Measurements from ENCODE around the gene FBLN7.
"Not testable (repeated sequence)": the region's sequence is repeated elsewhere in the genome, so short reads cannot be mapped to it uniquely, and the experiment has no call there.

The FBLN7 gene

DNA sequence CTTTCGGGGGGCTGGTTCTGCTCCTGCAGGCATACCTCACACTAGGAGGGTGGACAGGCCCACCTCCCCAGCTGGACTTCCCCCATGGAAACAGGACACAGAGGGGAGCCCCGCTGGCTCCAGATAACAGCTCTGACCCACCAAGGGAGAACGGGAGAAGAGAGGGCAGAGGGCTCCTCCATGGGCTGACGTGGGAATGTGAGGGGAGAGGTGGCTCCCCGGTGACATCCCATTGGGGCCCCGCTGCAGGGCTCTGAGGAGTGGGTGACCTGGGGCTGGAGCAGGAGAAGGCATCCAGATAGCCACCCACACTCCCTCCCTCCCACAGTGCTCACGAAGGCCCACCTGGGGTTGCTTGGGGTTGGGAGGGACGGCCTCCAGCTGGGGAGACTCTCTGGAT is 45.9 kb downstream of the FBLN7 start:
- no peak for DNase-seq (ENCODE audit: low spot score)

DNA sequence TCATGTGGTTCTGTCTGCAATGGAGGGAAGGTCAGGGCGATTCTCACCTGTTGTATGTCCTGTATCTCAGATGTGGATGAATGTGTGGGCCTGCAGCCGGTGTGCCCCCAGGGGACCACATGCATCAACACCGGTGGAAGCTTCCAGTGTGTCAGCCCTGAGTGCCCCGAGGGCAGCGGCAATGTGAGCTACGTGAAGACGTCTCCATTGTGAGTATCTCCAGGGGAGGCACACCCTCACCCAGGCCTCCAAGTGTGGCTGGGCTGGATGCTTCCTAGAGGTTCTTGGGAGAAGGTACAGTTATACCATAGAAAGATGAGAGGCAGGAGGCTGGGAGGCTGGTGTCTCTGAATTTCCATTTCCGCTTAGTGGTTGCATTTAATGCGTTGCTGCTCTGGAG is 46.9 kb downstream of the FBLN7 start:
- DNase-seq (ENCODE audit: low spot score), result no peak

DNA sequence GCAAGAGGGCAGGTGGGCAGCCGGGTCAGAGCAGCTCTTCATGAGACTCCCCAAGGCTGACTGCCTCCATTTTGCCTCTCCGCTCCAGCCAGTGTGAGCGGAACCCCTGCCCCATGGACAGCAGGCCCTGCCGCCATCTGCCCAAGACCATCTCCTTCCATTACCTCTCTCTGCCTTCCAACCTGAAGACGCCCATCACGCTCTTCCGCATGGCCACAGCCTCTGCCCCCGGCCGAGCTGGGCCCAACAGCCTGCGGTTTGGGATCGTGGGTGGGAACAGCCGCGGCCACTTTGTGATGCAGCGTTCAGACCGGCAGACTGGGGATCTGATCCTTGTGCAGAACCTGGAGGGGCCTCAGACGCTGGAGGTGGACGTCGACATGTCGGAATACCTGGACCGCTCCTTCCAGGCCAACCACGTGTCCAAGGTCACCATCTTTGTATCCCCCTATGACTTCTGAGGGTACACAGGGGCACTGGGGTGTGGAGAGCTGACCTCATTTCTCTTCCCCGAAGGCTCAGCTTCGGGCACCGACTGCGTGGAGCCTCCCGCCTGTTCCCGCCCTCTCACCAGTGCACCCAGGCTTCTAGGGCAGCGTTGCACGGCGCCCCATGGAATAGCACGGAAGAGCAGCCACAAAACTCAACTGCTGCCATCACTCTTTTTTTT is 49.0 kb downstream of the FBLN7 start:
- no peak for DNase-seq (ENCODE audit: low spot score)

DNA sequence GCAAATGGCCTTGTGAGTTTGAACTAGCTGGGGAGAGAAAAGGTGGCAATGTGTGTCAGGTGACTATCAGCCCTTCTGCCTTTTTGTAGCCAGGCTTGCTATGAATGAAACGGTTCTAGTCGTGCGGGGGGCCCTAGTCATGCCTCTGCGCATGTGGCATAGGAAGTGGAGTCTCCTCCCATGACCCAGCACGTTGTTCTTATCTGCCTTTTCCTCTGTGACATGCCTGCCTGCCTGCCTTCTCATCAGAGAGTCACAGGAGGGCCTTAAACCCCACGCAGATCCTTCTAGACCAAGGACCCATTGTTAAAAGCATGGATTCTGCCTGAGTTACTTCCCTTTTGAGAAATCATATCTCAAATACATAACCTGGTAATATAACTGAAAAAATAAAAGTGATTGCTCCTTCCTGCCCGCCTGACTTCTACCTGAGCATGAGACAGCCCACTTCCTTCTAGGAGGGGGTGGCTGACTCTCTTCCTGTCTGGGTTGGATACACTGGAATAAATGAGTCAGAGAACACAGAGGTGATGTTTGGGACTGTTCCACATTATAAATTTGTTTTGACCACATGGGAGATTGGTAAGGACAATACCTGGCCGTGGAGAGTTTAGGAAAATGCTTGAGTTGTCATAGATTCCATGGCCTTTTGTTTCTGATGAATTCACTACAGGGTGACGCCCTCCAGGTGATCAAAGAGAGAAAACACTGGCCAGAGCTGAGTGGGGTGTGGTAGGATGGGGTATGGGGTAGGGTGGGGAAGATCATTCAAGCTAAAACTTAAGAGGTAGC is 49.8 kb downstream of the FBLN7 start:
- DNase-seq (ENCODE audit: low spot score), result peak; percentile 88

DNA sequence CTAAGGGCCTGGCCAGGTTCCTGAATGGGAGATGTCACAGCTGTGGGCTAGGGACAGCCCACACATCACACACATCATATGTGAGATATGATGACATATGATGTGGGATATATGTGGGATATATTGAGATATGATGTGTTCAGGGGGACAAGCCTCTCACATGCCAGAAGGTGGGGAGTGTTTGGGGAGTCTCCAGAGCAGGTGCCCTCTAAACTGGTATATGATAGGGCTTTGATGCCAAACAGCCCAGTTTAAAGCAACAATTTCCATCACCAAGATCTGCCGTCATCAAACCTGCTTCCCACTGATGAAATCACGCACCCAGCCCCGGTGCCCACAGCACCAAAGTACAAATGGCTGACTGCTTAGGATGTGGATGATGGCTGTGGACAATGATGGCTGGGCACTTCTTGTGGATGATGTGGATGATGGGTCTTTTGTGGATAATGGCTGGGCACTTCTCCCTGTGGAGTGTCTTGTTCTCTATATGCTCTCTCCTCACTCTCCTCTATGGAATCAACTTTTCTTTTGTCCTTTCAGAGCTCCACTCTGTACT is 50.9 kb downstream of the FBLN7 start:
- DNase-seq (ENCODE audit: low spot score), result no peak

DNA sequence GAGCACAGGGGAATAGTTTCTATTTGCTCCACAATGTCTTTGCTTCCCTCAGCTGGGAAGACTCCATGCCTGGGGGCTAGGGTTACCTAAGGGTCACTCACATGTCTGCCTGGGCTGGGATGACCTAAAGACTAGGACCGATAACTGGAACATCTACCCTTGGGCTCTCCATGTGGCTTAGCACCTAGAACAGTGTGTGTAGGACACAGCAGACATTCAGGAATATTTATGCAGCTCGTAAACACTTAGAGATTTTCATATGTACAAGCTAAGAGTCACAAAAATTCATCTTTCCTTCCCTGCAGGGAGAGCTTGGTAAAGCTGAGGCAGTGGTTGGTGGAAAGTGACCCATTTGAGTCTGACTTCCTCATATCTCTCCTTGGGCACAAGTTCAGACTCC is 55.8 kb downstream of the FBLN7 start:
- DNase-seq (ENCODE audit: low spot score), result no peak

DNA sequence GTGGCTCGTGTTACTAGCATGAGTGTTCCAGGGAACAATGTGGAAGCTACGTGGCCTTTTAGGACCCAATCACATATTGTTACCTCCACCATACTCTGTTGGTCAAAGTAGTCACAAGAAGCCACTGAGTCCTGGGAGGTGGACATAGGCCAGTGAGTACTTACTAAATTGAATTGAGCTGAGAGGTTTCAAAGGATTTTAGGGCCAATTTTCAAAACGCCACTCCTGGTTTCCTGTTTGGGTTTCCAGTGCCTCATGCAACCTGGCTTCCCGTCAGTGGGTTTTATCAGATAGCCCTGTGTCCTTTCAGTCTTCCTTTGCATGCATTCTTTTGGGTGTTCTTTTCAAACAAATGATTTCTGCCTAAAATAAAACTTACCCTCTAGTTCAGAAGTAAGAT is 56.3 kb downstream of the FBLN7 start:
- DNase-seq (ENCODE audit: low spot score), result no peak

DNA sequence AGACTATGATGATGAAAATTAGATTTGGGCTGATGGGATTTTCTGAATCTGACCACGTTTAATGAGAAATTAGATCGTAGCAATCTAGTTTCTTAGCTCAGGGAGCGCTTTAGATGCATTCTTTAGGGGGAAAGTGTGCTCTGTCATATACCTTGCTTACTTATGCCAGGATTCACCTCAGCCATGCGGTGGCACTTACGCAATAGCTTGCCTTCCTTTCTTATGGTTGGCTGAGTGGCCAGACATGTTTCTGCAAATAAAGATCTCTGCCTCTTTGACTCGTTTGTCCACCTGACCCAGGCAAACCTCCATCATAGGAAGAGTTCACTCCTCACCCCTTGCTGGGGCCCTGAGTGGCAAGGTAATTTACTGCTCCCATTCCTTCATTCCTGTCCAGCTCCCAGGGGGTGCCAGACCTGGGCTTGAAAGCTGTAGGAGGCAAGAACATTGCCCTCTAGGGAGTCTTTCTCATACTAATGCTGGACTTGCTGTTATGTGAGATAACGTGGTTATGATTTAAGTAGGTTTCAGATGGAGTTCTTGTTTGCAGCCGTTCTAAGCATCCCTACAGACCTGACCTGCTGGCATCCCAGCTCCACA is 57.1 kb downstream of the FBLN7 start:
- no peak for DNase-seq (ENCODE audit: low spot score)

DNA sequence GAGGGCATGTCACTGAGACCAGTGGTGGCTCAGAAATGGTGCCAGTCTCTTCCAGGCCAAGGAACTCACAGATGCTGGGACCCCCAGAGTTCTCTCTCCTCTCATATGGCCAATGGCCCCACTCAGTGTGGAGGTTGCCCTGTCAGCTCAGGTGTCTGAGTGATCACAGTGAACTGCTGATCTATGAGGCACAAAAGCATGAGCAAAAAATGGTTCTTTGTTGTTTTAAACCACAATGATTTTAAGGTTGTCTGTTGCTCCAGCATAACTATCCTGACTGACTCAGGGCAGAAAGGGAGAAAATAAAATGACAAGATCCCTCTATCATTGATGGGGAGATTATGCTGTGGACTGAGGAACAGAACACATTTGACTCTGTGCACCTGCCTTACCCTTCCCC is 57.8 kb downstream of the FBLN7 start:
- DNase-seq (ENCODE audit: low spot score), result no peak

DNA sequence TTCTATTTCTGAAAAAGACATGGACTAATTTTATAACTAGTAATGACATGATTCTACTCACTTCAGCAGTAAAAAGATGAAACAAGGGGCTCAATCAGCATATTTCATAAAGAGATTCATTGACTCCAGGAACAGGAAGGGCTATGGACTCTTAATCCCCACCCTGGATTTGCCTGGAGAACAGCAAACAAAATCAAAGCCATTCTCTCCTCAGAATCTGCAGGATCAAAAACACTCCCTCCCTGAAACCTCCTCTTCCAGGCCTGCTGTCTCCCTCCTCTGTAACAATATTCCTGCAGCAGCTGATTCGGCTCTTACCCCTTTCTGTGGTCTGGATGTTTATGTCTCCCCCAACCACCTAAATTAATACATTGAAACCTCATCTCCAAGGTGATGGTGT is 59.7 kb downstream of the FBLN7 start:
- DNase-seq (ENCODE audit: low spot score), result no peak

DNA sequence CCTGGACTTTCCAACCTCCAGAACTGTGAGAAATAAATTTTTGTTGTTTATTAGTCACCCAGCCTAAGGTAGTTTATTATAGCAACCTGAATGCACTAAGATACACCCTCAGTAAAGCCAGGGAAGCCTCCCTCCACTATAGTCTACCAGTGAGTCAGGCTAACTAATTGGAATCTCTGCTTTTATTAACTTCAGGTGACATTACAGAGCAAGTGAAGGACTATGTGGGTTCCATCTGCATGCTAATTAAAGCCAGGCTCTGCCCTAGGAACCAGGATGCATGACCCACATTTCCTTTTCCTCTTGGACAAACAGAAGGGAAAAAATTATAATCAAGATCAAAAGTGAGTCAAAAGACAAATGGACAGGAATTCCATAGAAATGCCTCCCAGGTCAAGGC is 60.6 kb downstream of the FBLN7 start:
- DNase-seq (ENCODE audit: low spot score), result peak; percentile 63

DNA sequence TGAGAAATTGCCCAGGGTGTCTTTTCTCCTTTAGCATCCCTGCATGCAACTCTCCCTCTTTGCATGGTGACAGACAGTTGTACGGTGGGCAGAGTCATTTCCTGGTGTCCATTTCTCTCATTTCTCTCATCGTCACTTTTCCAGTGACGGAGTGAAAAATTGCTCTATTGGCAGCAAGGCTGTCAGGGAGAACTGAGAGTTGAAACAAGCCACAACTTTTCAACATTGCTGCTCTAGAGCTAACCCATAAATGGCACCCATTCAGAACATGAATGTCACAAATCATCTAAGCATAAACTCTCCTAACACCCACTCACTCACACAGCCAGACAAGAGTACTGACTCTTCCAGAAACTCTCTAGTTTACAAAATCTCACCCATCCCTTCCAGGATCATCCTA is 61.0 kb downstream of the FBLN7 start:
- DNase-seq (ENCODE audit: low spot score), result no peak

DNA sequence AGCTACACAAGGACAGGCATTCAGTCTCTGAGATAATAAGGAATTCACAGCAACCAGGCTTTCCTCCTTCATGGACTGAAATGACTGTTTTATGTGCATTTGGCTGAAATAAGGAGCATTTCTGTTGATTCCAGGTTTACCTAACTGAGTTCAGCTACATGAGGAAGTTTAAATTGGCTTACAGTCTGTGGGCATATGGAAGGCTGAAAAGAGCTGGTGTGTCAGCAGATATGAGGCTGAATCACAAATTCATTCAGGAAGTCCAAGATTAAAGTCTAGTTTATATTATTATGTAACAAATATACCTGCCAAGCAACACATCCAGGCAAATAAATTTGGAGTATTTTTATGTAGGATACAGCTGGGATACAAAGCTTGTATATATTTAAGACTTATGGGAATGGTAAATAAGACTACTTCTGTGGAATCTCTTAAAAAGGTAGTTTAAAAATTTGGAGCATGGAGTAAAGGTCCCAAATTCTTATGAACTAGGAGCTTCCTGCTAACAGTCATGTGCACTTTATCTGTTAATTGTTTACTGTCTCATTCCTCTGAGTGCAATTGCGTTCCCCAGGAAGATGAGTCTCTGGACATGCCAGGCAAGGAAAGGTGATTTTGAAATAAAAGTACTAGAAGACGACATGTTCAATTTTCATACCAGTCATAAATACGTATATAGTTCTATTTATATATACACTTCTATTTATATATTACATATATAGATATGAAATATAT is 63.7 kb downstream of the FBLN7 start:
- no peak for DNase-seq (ENCODE audit: low spot score)

DNA sequence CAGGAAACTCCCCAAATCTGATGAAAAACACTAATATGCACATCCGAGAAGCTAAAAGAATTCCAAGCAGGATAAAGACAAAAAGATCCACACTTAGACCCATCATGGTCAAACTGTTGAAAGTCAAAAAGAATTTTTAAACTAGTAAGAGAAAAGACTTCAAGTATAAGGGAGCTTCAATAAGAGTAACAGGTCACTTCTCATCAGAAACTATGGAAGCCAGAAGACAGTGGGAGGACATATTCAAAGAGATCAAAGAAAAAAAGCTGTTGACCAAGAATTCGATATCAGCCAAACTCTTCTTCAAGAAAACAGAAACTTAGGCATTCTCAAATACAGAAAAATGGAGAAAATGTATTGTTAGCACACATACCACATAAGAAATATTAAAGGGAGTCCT is 66.2 kb downstream of the FBLN7 start:
- no peak for DNase-seq (ENCODE audit: low spot score)

DNA sequence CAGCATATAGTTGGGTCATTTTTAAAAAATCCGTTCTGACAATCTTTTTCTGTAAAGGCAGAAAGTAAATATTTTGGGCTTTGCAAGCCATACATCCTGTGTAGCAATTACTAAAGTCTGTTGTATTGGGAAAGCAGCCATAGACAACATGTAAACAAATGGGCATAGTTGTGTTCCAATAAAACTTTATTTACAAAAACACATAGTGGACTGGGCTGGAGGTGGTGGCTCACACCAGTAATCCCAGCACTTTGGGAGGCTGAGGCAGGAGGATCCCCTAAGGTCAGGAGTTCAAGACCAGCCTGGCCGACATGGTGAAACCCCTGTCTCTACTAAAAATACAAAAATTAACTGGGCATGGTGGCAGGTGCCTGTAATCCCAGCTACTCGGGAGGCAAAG is 69.7 kb downstream of the FBLN7 start:
- DNase-seq (ENCODE audit: low spot score), result not testable (repeated sequence)

DNA sequence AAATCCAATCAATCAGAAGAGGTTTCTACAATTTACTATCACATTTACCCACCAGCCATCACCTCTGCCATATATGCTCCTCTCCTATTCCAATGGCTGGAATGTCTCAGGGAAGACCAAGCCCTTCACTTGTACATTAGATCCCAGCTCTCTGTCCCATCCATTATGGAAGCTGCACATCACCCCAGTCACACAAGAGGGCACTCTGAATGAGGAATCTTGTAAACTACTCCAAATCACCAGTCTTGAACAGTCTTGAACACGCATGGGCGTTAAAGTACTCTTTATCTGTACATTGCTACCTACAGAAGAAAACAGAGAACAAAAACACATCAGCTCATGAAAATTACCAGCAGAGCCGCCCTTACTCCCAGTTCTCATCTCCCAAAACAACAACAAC is 78.0 kb downstream of the FBLN7 start:
- no peak for DNase-seq (ENCODE audit: low spot score)

DNA sequence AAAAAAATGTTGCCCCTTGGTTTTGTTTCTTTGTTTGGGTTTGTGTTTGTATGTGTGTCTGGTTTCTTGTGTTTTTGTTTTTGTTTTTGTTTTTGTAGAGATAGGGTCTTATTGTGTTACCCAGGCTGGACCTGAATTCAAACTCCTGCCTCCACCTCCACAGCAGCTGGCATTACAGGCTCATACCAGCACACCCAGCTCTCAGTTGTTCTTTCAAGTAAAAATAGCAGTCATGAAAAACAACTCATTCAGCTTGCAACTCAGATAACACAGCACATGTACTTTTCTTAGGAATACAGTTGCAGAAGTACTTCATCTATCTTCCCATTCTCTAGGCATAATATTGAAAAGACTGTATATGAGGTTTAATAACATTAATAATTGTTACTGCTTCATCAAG is 79.7 kb downstream of the FBLN7 start:
- no peak for DNase-seq (ENCODE audit: low spot score)

DNA sequence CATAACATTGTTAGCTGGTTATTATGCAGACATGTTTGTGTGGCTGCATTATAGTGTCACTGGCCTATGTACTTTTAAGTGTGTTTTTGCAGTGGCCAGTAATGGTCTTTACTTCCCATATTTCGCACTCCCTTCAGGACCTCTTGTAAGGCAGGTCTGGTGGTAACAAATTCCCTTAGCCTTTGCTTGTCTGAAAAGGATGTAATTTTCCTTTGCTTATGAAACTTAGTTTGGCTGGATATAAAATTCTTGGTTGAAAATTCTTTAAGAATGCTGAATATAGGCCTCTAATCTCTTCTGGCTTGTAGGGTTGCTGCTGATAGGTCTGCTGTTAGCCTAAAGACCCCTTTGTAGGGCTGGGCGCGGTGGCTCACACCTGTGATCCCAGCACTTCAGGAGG is 82.0 kb downstream of the FBLN7 start:
- DNase-seq (ENCODE audit: low spot score), result no peak

DNA sequence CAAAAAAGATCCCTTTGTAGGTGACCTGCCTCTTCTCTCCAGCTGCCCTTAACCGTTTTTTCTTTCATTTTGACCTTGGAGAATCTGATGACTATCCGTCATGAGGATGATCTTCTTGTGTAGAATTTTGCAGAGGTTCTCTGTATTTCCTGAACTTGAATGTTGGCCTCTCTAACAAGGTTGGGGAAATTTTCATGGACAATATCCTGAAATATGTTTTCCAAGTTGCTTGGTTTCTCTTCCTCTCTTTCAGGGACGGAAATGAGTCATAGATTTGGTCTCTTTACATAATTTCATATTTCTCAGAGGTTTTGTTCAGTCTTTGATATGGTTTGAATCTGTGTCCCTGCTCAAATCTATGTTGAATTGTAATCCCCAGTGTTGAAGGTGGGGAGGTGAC is 82.6 kb downstream of the FBLN7 start:
- DNase-seq (ENCODE audit: low spot score), result no peak

DNA sequence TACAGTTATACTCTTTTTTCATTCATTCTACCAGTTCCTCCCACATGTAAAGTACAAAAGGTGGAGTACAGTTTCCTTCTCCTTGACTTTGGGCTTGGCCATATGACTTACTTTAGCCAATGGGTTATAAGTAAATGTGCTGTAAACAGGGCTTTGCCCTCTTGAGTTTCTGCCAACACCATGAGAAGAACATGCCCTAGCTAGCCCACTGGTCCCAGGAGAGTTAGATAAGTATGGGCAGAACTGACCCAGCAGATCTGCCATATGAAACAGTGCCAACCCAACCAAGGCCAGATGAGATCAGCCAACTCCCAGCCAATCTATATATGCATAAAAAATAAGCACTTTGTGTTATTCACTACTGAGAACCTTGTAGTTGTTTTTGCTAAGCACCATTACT is 91.2 kb downstream of the FBLN7 start:
- DNase-seq (ENCODE audit: low spot score), result no peak

DNA sequence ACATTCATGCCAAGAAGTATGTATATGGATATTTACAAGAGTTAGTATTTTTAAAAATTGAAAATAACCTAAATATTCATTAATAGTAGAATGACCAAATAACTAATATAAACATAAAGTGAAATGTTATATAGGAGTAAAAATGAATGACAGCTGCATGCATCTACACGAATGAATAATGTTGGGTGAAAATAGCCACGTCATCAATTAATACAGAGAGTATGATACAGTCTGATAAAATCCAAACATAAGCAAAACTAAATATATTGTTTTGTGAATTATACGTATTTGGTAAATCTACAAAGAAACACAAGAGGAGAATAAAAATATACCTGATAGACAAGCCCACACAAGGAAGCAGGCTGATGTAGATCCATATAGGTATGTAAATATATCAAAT is 92.2 kb downstream of the FBLN7 start:
- DNase-seq (ENCODE audit: low spot score), result no peak

Data from kidney capillary endothelial cell (primary cell).